AML-193 (cell line): ENCODE results near the gene MOB3B.

Experiments used
- DNase-seq, 2 experiments: peaks; one replicate each; lab custom pipeline; 2025; lab: John Stamatoyannopoulos, UW

MOB3B gene

GRCh38 chr9:27541740-27542139, 12.1 kb upstream of the MOB3B start:
- no peak for DNase-seq

GRCh38 chr9:27540502-27540901, 10.9 kb upstream of the MOB3B start:
- DNase-seq, result no peak

- DNase-seq, result no peak
Measured at GRCh38 chr9:27539479-27540441, 10.1 kb upstream of the MOB3B start.

GRCh38 chr9:27538647-27539046, 9.0 kb upstream of the MOB3B start:
- no peak for DNase-seq

DNA sequence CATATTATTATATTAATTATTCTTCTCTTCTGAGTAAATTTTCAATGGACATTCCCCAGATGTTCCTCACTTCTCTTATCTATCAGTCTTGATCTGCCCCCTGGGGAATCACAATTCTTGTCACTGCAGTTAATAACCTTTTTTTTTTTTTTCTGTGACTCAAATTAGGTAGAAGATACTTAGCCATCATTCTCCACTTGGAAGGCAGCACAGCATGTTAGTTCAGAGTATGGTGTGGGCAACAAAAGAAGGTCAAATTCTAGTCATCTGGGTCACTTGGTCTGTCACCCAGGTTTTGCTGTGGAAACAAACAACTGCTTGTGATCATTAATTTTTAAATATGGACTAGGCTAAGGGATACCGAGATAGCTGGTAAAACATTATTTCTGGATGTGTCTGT, 8.1 kb upstream of the MOB3B start:
- no peak for DNase-seq

- no peak for DNase-seq
Measured at GRCh38 chr9:27537027-27537435, 7.4 kb upstream of the MOB3B start.

- DNase-seq, result no peak
Measured at GRCh38 chr9:27536168-27536567, 6.6 kb upstream of the MOB3B start.

DNA sequence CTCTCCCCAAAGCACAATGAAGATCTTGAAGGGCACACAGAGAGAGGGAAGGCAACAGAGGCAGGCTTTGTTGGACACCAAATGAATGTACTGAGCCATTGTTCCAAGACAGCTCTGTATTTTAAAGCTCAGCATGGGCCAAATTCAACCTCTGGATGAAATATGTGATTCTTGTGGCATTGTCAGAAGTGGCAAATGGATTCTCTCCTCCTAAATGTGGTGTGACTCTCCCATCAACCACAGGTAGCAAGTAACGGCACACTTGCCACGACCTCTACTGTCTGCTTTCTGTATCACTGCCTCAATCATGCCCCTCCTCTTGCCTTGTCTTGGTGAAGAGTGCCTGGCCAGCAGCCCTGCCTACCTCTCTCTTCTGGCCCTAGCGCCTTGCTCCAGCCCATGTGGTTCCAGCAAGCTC, 6.1 kb upstream of the MOB3B start:
- DNase-seq, result no peak

DNA sequence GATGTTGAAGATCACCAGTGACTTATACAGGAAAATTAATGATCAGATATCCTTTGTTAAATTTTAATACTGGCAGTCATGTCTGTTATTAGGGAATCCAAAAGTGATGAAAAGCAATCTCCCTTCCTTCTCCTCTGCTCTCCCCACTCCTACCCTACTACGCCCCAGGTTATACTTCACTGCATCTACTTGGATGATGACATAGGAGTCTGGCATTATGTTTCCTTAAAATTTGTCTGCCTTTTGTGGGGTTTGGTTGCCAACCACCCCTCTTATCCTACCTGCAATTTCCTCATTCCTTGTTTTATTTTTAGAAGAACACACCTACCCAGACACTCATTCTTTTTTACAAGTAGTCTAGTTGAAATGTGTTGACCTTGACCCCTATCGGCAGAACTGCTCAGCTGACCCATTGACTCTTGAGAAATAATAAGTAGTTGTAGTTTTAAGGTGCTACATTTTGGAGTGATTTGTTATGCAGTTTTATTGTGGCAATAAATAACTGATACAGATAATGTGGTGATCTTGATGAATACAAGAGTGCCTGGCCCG, 5.1 kb upstream of the MOB3B start:
- no peak for DNase-seq

DNA sequence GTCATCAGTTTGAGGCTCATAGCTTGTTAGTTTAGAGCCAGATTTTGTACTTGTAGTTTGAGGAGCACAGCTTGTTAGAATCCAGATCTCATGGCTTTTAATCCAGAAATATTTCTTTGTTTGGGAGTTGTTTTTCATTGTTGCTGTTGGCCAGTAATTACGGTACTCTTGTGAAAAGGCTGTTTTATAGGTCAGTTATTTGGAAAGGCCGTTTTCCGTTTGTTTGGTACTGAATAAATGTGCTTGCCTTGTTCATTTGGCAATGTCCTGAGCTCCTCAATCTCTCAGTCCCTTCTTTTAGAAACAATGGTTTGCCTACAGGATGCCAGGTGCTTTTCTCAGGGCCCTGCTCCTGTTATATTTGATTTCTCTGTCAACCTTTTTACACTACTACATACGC, 4.5 kb upstream of the MOB3B start:
- no peak for DNase-seq

GRCh38 chr9:27533311-27533710, 3.7 kb upstream of the MOB3B start:
- DNase-seq, result no peak

- no peak for DNase-seq
Measured at GRCh38 chr9:27532046-27532445, 2.4 kb upstream of the MOB3B start.

DNA sequence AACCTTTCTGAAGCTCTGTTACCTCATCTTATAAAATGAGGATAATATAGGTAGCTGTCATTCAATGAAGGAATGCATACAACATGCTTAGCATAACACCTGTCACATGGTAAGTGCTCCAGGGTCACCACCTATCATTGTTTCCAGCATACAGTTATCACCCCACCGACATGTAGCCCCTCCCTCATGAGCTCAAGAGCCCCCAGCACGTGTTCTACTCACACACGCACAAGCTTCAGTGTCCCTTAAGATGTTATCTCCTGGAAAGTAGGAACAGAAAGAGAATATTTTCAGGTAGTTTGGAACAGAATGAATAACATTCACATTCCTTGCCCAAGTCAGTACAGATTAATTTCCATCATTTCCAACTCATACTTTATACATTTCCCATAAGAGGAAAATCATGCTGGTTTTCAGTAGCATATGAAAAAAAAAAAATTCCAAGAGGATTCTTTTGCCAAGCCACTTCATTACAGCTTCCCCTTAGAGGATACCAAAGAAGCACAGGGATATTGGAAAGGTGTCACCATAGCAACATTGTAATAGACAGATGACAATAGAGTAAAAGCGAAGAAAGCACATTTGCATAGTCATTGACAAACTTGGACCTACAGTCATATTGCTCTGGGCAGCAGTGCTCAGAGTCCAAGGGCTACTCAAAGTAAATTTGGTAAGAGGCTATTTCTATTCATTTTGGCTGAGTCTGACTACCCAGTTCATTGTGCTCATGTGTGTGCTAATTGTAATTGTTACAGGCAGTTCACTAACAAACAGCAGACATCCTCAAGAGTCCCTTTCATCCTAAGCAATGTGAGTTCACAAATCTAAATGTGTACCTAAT, 1.5 kb upstream of the MOB3B start:
- DNase-seq, result no peak

DNA sequence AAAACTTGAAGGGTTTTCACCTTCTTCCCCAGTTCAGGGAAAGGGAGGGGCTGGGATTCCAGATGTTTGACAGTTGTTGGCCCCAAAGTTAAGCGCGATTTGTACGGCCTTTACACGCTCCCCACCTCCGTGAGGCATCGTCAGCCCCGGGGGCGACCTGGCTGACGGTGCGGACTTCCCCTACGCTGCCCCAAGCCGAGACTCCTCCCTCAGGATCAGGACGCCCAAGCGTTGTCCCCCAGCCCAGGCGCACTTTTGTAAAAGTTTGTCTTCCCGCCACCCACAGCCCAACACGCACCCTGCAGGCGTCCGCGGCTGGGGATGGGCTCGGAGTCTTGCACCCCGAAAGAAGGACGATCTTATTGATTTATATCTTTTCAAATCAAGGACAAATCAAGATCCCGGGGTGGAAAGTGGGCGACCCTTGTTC, 713 bp downstream of the MOB3B start:
- peak in 1 of 2 experiments; percentile 2 for DNase-seq

GRCh38 chr9:27528076-27528885, 1.3 kb downstream of the MOB3B start:
- no peak for DNase-seq

DNA sequence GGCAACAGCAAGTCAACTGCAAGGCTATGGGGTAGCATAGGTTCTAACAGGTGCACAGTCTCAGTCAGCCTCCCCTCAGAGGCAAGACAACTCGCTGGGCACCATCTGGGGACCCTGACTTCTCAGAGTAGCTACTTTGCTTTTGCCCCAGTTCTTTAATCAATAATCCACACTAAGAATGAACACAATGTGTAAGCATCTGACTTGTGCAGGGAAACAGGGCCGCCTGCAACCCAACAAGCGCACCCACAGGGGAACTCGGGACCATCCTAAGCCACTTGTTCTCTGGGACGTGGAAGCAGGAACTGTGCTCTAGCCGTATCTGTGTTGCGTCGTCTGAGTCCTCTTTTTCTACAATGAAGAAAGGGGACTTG, 1.9 kb downstream of the MOB3B start:
- no peak for DNase-seq

DNA sequence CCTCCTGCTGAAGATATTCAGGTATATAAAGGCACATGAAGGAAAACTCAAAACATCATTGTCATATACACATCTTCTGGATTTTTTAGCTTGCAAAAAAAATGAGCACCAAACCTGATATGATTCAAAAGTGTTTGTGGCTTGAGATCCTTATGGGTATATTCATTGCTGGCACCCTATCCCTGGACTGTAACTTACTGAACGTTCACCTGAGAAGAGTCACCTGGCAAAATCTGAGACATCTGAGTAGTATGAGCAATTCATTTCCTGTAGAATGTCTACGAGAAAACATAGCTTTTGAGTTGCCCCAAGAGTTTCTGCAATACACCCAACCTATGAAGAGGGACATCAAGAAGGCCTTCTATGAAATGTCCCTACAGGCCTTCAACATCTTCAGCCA, 5.4 kb downstream of the MOB3B start, which contains the start of gene IFNK:
Gene IFNK, plus strand, starts transcription at position 55 of the 400 bp plus-strand sequence. Its CDS starts 47 bp downstream, at position 102.
- no peak for DNase-seq

DNA sequence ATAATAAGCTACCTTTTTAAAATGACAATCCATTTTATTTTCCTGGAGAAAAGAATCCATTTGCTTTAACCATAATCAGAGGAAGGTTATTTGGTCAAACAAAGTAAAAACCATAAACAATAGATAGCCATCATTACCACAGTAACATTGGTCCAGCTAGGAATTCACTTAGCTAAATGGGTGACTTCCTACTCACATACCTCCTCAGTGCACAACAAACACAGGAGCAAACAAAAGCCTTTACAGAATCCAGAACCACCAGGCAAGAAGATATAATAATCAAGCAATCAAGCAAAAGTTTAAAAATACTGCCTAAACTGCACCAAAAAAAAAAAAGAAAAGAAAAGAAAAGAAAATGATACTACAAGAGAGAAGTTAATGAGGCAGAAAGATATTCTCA, 6.5 kb downstream of the MOB3B start:
- no peak for DNase-seq

DNA sequence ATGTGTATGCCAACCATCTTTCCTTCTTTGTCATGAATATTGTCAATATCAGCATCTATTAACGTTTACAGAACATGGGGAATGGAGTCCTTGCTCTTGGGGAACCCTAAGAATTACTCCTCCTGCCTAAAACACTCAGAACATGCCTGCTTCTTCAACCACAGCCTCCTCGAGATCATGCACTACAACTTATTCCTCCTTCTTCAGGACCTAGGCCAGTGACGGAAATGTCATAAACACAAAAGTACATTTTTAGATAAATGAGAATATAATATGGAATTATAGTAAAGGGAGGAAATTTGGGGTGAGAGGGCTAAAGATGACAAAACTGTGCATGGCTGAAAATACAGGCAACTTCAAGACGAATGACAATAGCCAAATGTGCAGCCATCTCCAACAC, 8.6 kb downstream of the MOB3B start:
- no peak for DNase-seq

- DNase-seq, result no peak
Measured at GRCh38 chr9:27519466-27520465, 9.8 kb downstream of the MOB3B start.
